ENCODE data around the gene GTF3C4.

GTF3C4 gene

GRCh38 chr9:132628746-132629145, 41.5 kb upstream of the GTF3C4 start:
- no peaks in the 10 kb centered on the region for H3K9me3 ChIP-seq (ENCODE audit: severe bottlenecking)
- no peak overlapping the region for H3K4me3 ChIP-seq (ENCODE audit: low read depth, low read length)
- no peak overlapping the region for H3K27ac ChIP-seq
- DNase-seq: no peak
- H3K27me3 ChIP-seq (ENCODE audit: insufficient read depth, low read depth, severe bottlenecking): no peaks in the 10 kb centered on the region
- no peak for TF ChIP-seq CTCF (IDR thresholded peaks at IDR 0.05; ENCODE audit: low read depth, low read length)
- peaks cover 46% of the 10 kb centered on the region for H3K36me3 ChIP-seq

- Histone ChIP-seq H3K36me3 (peaks cover 39% of the 10 kb centered on the region), H3K4me3 (ENCODE audit: low read depth, low read length) (no peak overlapping the region), H3K27me3 (ENCODE audit: insufficient read depth, low read depth, severe bottlenecking) (no peaks in the 10 kb centered on the region), H3K27ac (no peak overlapping the region), H3K9me3 (ENCODE audit: severe bottlenecking) (no peaks in the 10 kb centered on the region)
- no peak for DNase-seq
- TF ChIP-seq CTCF (IDR thresholded peaks at IDR 0.05; ENCODE audit: low read depth, low read length): no peak
Measured at GRCh38 chr9:132630116-132630515, 40.1 kb upstream of the GTF3C4 start.

- no peak for TF ChIP-seq CTCF (IDR thresholded peaks at IDR 0.05; ENCODE audit: low read depth, low read length)
- peaks cover 37% of the 10 kb centered on the region for H3K36me3 ChIP-seq
- no peaks in the 10 kb centered on the region for H3K27me3 ChIP-seq (ENCODE audit: insufficient read depth, low read depth, severe bottlenecking)
- H3K4me3 ChIP-seq (ENCODE audit: low read depth, low read length): no peak overlapping the region
- no peak overlapping the region for H3K27ac ChIP-seq
- no peak for DNase-seq
- no peaks in the 10 kb centered on the region for H3K9me3 ChIP-seq (ENCODE audit: severe bottlenecking)
Measured at GRCh38 chr9:132630811-132631210, 39.5 kb upstream of the GTF3C4 start.

- no peak for DNase-seq
- TF ChIP-seq CTCF (IDR thresholded peaks at IDR 0.05; ENCODE audit: low read depth, low read length): no peak
- Histone ChIP-seq H3K36me3 (peaks cover 38% of the 10 kb centered on the region), H3K27ac (no peak overlapping the region), H3K27me3 (ENCODE audit: insufficient read depth, low read depth, severe bottlenecking) (no peaks in the 10 kb centered on the region), H3K9me3 (ENCODE audit: severe bottlenecking) (no peaks in the 10 kb centered on the region), H3K4me3 (ENCODE audit: low read depth, low read length) (no peak overlapping the region)
Measured at GRCh38 chr9:132631280-132631679, 39.0 kb upstream of the GTF3C4 start.

GRCh38 chr9:132631685-132632084, 38.6 kb upstream of the GTF3C4 start:
- no peak for TF ChIP-seq CTCF (IDR thresholded peaks at IDR 0.05; ENCODE audit: low read depth, low read length)
- Histone ChIP-seq H3K36me3 (peaks cover 38% of the 10 kb centered on the region), H3K4me3 (ENCODE audit: low read depth, low read length) (no peak overlapping the region), H3K27me3 (ENCODE audit: insufficient read depth, low read depth, severe bottlenecking) (no peaks in the 10 kb centered on the region), H3K9me3 (ENCODE audit: severe bottlenecking) (no peaks in the 10 kb centered on the region), H3K27ac (no peak overlapping the region)
- no peak for DNase-seq

- Histone ChIP-seq H3K4me3 (ENCODE audit: low read depth, low read length) (no peak overlapping the region), H3K27me3 (ENCODE audit: insufficient read depth, low read depth, severe bottlenecking) (no peaks in the 10 kb centered on the region), H3K9me3 (ENCODE audit: severe bottlenecking) (no peaks in the 10 kb centered on the region), H3K36me3 (peaks cover 36% of the 10 kb centered on the region), H3K27ac (no peak overlapping the region)
- DNase-seq: no peak
- TF ChIP-seq CTCF (IDR thresholded peaks at IDR 0.05; ENCODE audit: low read depth, low read length): no peak
Measured at GRCh38 chr9:132632413-132633129, 37.7 kb upstream of the GTF3C4 start.

Measured in WERI-Rb-1 (cell line).